ENCODE results near the gene DCTPP1.

Gene DCTPP1

GRCh38 chr16:30395155-30395991 lies 34.5 kb downstream of the DCTPP1 start, which contains the start of gene ZNF48:
TSS of gene ZNF48 (plus strand) at chr16:30395420. CDS start at chr16:30395795, 375 bp downstream.
- H3K27ac ChIP-seq: peak within 1 kb of the TSS; percentile 66
- no peak for DNase-seq (ENCODE audit: low read depth, low spot score)

- peak overlapping the region; percentile 66 for H3K27ac ChIP-seq
- no peak for DNase-seq (ENCODE audit: low read depth, low spot score)
Observed at GRCh38 chr16:30394592-30395154, 35.2 kb downstream of the DCTPP1 start.

GRCh38 chr16:30383521-30383920 lies 46.3 kb downstream of the DCTPP1 start:
- no peak overlapping the region for H3K27ac ChIP-seq
- DNase-seq (ENCODE audit: low read depth, low spot score): no peak

GRCh38 chr16:30382111-30382881 lies 47.5 kb downstream of the DCTPP1 start, which contains the start of gene SEPTIN1:
TSS of gene SEPTIN1 (minus strand) at chr16:30382561. CDS start at chr16:30382542, 19 bp downstream.
- H3K27ac ChIP-seq: no peak within 1 kb of the TSS
- DNase-seq (ENCODE audit: low read depth, low spot score): no peak

- no peak overlapping the region for H3K27ac ChIP-seq
- DNase-seq (ENCODE audit: low read depth, low spot score): no peak
Observed at GRCh38 chr16:30381291-30382041, 48.4 kb downstream of the DCTPP1 start.

GRCh38 chr16:30380803-30381208 lies 49.0 kb downstream of the DCTPP1 start:
- no peak overlapping the region for H3K27ac ChIP-seq
- no peak for DNase-seq (ENCODE audit: low read depth, low spot score)

- DNase-seq (ENCODE audit: low read depth, low spot score): no peak
- no peak overlapping the region for H3K27ac ChIP-seq
Observed at GRCh38 chr16:30380072-30380802, 49.6 kb downstream of the DCTPP1 start.

- H3K27ac ChIP-seq: no peak overlapping the region
- no peak for DNase-seq (ENCODE audit: low read depth, low spot score)
Observed at GRCh38 chr16:30379158-30379783, 50.6 kb downstream of the DCTPP1 start.

GRCh38 chr16:30378236-30379157 lies 51.3 kb downstream of the DCTPP1 start:
- H3K27ac ChIP-seq: peak overlapping the region; percentile 97
- DNase-seq (ENCODE audit: low read depth, low spot score): peak; percentile 72

GRCh38 chr16:30377812-30378235 lies 52.0 kb downstream of the DCTPP1 start:
- DNase-seq (ENCODE audit: low read depth, low spot score): no peak
- H3K27ac ChIP-seq: peak overlapping the region; percentile 97

GRCh38 chr16:30377050-30377811 lies 52.6 kb downstream of the DCTPP1 start:
- no peak for DNase-seq (ENCODE audit: low read depth, low spot score)
- H3K27ac ChIP-seq: peak overlapping the region; percentile 97

GRCh38 chr16:30376461-30376902 lies 53.3 kb downstream of the DCTPP1 start:
- no peak for DNase-seq (ENCODE audit: low read depth, low spot score)
- no peak overlapping the region for H3K27ac ChIP-seq

- H3K27ac ChIP-seq: no peak overlapping the region
Observed at GRCh38 chr16:30375864-30376263, 54.0 kb downstream of the DCTPP1 start.

GRCh38 chr16:30374538-30374937 lies 55.3 kb downstream of the DCTPP1 start, which contains the start of gene MYL11:
TSS of gene MYL11 (plus strand) at chr16:30374802. CDS start at chr16:30374858, 56 bp downstream.
- H3K27ac ChIP-seq: no peak within 1 kb of the TSS
- no peak for DNase-seq (ENCODE audit: low read depth, low spot score)

More at GRCh38 chr16:30375864-30376263, 54.0 kb downstream of the DCTPP1 start:
- DNase-seq (ENCODE audit: low read depth, low spot score): no peak
